Inflammatory macrophage treated with lipopolysaccharide for 1 hour (primary cell): ENCODE data around the gene SP1.
"Not testable (repeated sequence)": the region's sequence is repeated elsewhere in the genome, so short reads cannot be mapped to it uniquely, and the experiment has no call there.

Source experiments
- DNase-seq, 2 donors: peaks; one replicate each; pipeline ENCODE4 v3.0.0-alpha.2; 2020 to 2022

SP1 gene

GRCh38 chr12:53380104-53380793, at the start of gene SP1:
SP1 (plus strand) TSS chr12:53380176; CDS start chr12:53380292, 116 bp downstream.
- peak; percentile 85 to 88 for DNase-seq

GRCh38 chr12:53330671-53331070, 49.3 kb upstream of the SP1 start:
- DNase-seq, result no peak

GRCh38 chr12:53332339-53332738, 47.6 kb upstream of the SP1 start:
- not testable (repeated sequence) for DNase-seq

GRCh38 chr12:53332744-53333143, 47.2 kb upstream of the SP1 start:
- DNase-seq, result no peak

- no peak for DNase-seq
Observed at GRCh38 chr12:53333289-53333688, 46.7 kb upstream of the SP1 start.

GRCh38 chr12:53333845-53334244, 46.1 kb upstream of the SP1 start:
- DNase-seq, result no peak

GRCh38 chr12:53334822-53335221, 45.2 kb upstream of the SP1 start:
- no peak for DNase-seq

- DNase-seq, result no peak
Observed at GRCh38 chr12:53336181-53336681, 43.7 kb upstream of the SP1 start, which contains the start of gene SP7. SP7 (minus strand) TSS chr12:53336354; CDS start chr12:53335646, 708 bp downstream.

GRCh38 chr12:53338017-53338416, 42.0 kb upstream of the SP1 start:
- DNase-seq, result no peak

GRCh38 chr12:53338916-53339315, 41.1 kb upstream of the SP1 start:
- DNase-seq, result no peak

GRCh38 chr12:53340398-53340797, 39.6 kb upstream of the SP1 start:
- DNase-seq, result no peak

GRCh38 chr12:53343449-53343848, 36.5 kb upstream of the SP1 start:
- DNase-seq, result no peak

GRCh38 chr12:53343969-53344368, 36.0 kb upstream of the SP1 start:
- no peak for DNase-seq

GRCh38 chr12:53344487-53344823, 35.5 kb upstream of the SP1 start:
- DNase-seq, result no peak

GRCh38 chr12:53344824-53345485, 35.0 kb upstream of the SP1 start:
- peak; percentile 38 to 66 for DNase-seq

- no peak for DNase-seq
Observed at GRCh38 chr12:53345486-53346188, 34.3 kb upstream of the SP1 start.

- peak; percentile 55 to 63 for DNase-seq
Observed at GRCh38 chr12:53346491-53346890, 33.5 kb upstream of the SP1 start.

- DNase-seq, result no peak
Observed at GRCh38 chr12:53347905-53348304, 32.1 kb upstream of the SP1 start.

- peak; percentile 68 to 95 for DNase-seq
Observed at GRCh38 chr12:53352331-53353256, 27.4 kb upstream of the SP1 start.

- no peak for DNase-seq
Observed at GRCh38 chr12:53353257-53353655, 26.7 kb upstream of the SP1 start.

GRCh38 chr12:53355121-53355520, 24.9 kb upstream of the SP1 start:
- no peak for DNase-seq

GRCh38 chr12:53358836-53359419, 21.0 kb upstream of the SP1 start:
- no peak for DNase-seq
